ENCODE results near the gene ARHGEF17.
"Not testable (repeated sequence)": the region's sequence is repeated elsewhere in the genome, so short reads cannot be mapped to it uniquely, and the experiment has no call there.

The ARHGEF17 gene

GRCh38 chr11:73270016-73270854 is 37.8 kb upstream of the ARHGEF17 start:
- Mint-ChIP-seq H3K4me3 (no peak overlapping the region), H3K4me1 (peaks cover 36% of the 10 kb centered on the region), H3K27me3 (peaks cover 34% of the 10 kb centered on the region), H3K27ac (peak overlapping the region; percentile 68), H3K36me3 (no peaks in the 10 kb centered on the region), H3K9me3 (no peaks in the 10 kb centered on the region)
- ATAC-seq, result peak; percentile 56

DNA sequence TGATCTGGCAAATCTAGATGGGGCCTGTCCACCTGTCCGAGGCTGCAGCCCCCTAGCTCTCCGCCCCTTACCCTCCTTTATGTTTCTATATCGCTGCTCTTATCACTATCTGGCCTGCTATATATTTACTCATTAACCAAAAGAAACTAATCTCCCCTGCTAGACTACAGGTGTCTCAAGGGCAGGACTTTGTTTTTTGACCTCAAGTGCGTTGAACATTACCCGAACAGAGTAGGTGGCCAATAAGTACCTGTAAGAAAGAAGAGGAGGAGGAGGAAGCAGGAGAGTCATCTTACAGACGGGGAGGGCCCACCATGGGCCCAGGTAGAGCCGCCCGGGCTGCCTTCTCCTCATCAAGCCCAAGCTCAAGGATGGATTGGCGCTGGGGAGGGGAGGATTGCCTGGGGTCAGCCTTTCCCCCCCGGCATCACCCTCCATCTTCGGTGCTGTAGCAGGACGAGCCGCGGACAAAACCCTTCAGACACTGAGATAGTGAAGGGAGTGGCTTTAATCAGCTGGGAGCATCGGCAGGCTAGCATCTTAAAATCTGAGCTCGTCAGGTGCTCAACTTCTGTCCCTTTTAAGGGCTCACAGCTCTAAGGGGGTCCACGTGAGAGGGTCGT is 37.1 kb upstream of the ARHGEF17 start:
- H3K9me3 Mint-ChIP-seq, result no peaks in the 10 kb centered on the region
- H3K36me3 Mint-ChIP-seq, result no peaks in the 10 kb centered on the region
- H3K4me3 Mint-ChIP-seq, result no peak overlapping the region
- H3K4me1 Mint-ChIP-seq, result peaks cover 36% of the 10 kb centered on the region
- peaks cover 28% of the 10 kb centered on the region for H3K27me3 Mint-ChIP-seq
- no peak for ATAC-seq
- H3K27ac Mint-ChIP-seq, result peak overlapping the region; percentile 50

DNA sequence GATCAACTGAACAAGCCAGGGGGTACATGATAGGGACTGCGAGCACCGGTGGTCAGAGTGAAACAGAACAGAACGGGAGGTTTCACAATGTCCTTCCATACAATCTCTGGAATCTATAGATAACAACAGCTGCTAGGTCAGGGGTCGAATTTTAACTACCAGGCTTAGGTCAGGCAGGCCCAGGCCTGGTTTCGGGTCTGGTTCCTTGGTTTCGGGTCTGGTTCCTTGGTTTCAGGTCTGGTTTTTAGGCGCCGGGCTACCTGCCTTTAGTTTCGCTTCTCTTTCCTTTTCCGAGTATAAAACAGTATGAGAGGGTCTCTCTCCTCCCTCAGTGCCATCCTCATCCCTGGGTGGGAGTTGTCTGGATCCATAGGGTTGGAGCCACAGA is 36.6 kb upstream of the ARHGEF17 start:
- Mint-ChIP-seq H3K27me3 (peaks cover 23% of the 10 kb centered on the region), H3K4me1 (peaks cover 36% of the 10 kb centered on the region), H3K27ac (peak overlapping the region; percentile 50)
- H3K4me3 Mint-ChIP-seq, H3K9me3 Mint-ChIP-seq, H3K36me3 Mint-ChIP-seq: not testable (repeated sequence)
- ATAC-seq, result peak; percentile 17

DNA sequence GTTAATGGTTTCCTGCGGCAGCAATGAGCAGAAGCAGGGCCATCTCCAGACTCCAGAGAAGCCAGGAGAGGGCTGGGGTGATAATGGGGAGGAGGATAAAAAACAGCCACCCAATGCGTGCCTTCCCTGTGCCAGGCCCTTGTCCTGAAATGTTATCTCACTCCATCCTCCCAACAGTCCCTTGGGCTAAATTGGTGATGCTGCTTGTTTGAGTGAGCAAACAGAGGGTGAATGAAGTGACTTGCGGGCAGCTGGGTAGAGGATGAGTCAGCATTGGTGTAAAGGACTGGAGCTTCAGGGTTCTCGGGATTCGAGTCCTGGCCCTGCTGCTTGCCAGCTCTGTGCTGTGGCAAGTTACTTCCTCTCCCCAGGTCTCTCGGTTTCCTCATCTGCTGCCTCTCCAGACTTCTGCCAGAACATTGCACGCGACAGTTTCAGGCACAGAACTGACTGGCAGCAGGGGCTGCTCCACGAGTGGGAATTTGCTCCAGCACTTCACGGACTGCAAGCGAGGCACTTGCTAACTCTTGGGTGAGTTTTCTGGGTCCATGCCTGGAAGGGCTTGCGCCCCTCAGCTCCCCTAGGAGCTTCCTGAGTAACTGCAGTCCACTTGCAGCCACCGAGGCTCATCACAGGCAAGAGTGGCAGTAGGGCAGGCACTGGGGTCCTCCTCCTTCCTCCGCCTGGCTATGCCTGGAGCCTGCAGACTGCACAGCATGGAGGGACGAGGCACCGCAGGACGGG is 36.0 kb upstream of the ARHGEF17 start, which contains the start of gene P2RY6:
TSS of gene P2RY6 (plus strand) at position 403 of the 744 bp plus-strand sequence. CDS start 24,181 bp downstream, outside the sequence.
- H3K36me3 Mint-ChIP-seq, result no peaks in the 10 kb centered on the region
- ATAC-seq, result peak; percentile 65
- peak within 1 kb of the TSS; percentile 50 for H3K27ac Mint-ChIP-seq
- H3K9me3 Mint-ChIP-seq, result no peaks in the 10 kb centered on the region
- H3K27me3 Mint-ChIP-seq, result peaks cover 20% of the 10 kb centered on the region
- peaks cover 36% of the 10 kb centered on the region for H3K4me1 Mint-ChIP-seq
- no peak within 1 kb of the TSS for H3K4me3 Mint-ChIP-seq

- no peak overlapping the region for H3K4me3 Mint-ChIP-seq
These were observed 35.4 kb upstream of the ARHGEF17 start for GRCh38 chr11:73272680-73273038.

GRCh38 chr11:73273222-73273895 is 34.7 kb upstream of the ARHGEF17 start:
- ATAC-seq, result no peak
- H3K36me3 Mint-ChIP-seq, result no peaks in the 10 kb centered on the region
- no peak overlapping the region for H3K4me3 Mint-ChIP-seq
- no peaks in the 10 kb centered on the region for H3K9me3 Mint-ChIP-seq
- H3K4me1 Mint-ChIP-seq, result peaks cover 36% of the 10 kb centered on the region
- H3K27me3 Mint-ChIP-seq, result peaks cover 20% of the 10 kb centered on the region
- no peak overlapping the region for H3K27ac Mint-ChIP-seq

More at GRCh38 chr11:73272680-73273038, 35.4 kb upstream of the ARHGEF17 start:
- Mint-ChIP-seq H3K9me3 (no peaks in the 10 kb centered on the region), H3K27me3 (peaks cover 20% of the 10 kb centered on the region), H3K36me3 (no peaks in the 10 kb centered on the region), H3K27ac (no peak overlapping the region), H3K4me1 (peaks cover 36% of the 10 kb centered on the region)
- ATAC-seq, result no peak

GRCh38 chr11:73274191-73274590 is 33.9 kb upstream of the ARHGEF17 start:
- ATAC-seq, H3K36me3 Mint-ChIP-seq, H3K4me3 Mint-ChIP-seq, H3K9me3 Mint-ChIP-seq, H3K27ac Mint-ChIP-seq: not testable (repeated sequence)
- Mint-ChIP-seq H3K27me3 (peaks cover 20% of the 10 kb centered on the region), H3K4me1 (peaks cover 36% of the 10 kb centered on the region)

- H3K9me3 Mint-ChIP-seq, result no peaks in the 10 kb centered on the region
- no peaks in the 10 kb centered on the region for H3K36me3 Mint-ChIP-seq
- H3K4me3 Mint-ChIP-seq, result no peak overlapping the region
- ATAC-seq, result no peak
- no peak overlapping the region for H3K27ac Mint-ChIP-seq
- H3K4me1 Mint-ChIP-seq, result peaks cover 33% of the 10 kb centered on the region
- peaks cover 18% of the 10 kb centered on the region for H3K27me3 Mint-ChIP-seq
These were observed 33.2 kb upstream of the ARHGEF17 start for GRCh38 chr11:73274722-73275380.

DNA sequence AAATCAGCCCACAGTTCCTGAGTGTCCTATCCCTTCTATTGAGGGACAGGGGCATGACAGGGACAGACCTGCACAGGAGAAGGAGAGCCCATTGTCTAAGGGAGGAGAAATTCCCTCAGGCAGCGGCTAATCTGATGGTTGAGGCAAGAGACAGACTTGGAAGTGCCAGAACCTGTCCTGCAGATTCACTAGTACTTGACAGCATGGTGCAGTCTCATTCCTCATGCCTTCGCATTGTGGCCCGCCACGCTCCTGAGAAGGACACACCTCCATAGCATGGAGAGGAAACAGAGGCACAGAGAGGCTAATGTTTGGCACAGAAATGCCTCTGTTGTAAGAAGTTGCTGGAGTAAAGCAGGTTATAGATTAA is 32.7 kb upstream of the ARHGEF17 start:
- H3K4me1 Mint-ChIP-seq, result peaks cover 29% of the 10 kb centered on the region
- peaks cover 15% of the 10 kb centered on the region for H3K27me3 Mint-ChIP-seq

GRCh38 chr11:73277467-73277866 is 30.6 kb upstream of the ARHGEF17 start:
- ATAC-seq, result no peak
- H3K4me1 Mint-ChIP-seq, result peaks cover 23% of the 10 kb centered on the region
- H3K4me3 Mint-ChIP-seq, result no peak overlapping the region
- H3K9me3 Mint-ChIP-seq, result no peaks in the 10 kb centered on the region
- peaks cover 15% of the 10 kb centered on the region for H3K27me3 Mint-ChIP-seq
- no peak overlapping the region for H3K27ac Mint-ChIP-seq
- no peaks in the 10 kb centered on the region for H3K36me3 Mint-ChIP-seq

More for the DNA sequence above, 32.7 kb upstream of the ARHGEF17 start:
- Mint-ChIP-seq H3K36me3 (no peaks in the 10 kb centered on the region), H3K27ac (no peak overlapping the region), H3K4me3 (no peak overlapping the region), H3K9me3 (no peaks in the 10 kb centered on the region)
- no peak for ATAC-seq

GRCh38 chr11:73280626-73281025 is 27.4 kb upstream of the ARHGEF17 start:
- no peak for ATAC-seq
- peaks cover 16% of the 10 kb centered on the region for H3K4me1 Mint-ChIP-seq
- no peaks in the 10 kb centered on the region for H3K9me3 Mint-ChIP-seq
- H3K27ac Mint-ChIP-seq, result no peak overlapping the region
- H3K4me3 Mint-ChIP-seq, result no peak overlapping the region
- no peaks in the 10 kb centered on the region for H3K36me3 Mint-ChIP-seq
- H3K27me3 Mint-ChIP-seq, result no peaks in the 10 kb centered on the region

DNA sequence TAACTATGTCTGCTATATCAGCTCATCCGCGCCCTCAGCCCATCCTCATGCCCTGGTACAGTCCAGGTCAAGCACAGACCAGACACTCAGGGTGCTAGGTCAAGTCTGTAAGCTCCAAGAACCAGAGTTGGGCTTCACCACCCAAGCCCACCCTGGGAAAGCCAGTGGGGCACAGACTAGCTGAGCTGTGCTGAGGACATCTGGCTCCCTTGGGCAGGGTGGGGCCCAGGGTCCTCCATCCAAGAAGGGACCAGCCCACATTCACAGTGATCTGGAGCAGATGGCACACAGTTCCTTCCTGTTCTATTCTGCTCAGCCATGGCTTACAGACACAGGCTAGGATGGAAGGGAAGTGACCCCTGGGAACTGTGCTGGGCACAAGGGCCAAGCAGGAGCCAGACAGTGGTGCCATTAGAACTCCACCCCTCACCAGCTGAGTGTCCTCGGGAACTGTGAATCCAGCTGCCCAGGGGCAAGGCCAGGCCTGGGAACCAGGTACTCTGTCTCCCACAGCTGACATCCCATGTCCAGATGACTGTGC is 26.8 kb upstream of the ARHGEF17 start:
- no peak overlapping the region for H3K27ac Mint-ChIP-seq
- no peaks in the 10 kb centered on the region for H3K36me3 Mint-ChIP-seq
- ATAC-seq, result no peak
- H3K4me3 Mint-ChIP-seq, result no peak overlapping the region
- no peaks in the 10 kb centered on the region for H3K9me3 Mint-ChIP-seq
- H3K27me3 Mint-ChIP-seq, result no peaks in the 10 kb centered on the region
- H3K4me1 Mint-ChIP-seq, result peaks cover 16% of the 10 kb centered on the region

DNA sequence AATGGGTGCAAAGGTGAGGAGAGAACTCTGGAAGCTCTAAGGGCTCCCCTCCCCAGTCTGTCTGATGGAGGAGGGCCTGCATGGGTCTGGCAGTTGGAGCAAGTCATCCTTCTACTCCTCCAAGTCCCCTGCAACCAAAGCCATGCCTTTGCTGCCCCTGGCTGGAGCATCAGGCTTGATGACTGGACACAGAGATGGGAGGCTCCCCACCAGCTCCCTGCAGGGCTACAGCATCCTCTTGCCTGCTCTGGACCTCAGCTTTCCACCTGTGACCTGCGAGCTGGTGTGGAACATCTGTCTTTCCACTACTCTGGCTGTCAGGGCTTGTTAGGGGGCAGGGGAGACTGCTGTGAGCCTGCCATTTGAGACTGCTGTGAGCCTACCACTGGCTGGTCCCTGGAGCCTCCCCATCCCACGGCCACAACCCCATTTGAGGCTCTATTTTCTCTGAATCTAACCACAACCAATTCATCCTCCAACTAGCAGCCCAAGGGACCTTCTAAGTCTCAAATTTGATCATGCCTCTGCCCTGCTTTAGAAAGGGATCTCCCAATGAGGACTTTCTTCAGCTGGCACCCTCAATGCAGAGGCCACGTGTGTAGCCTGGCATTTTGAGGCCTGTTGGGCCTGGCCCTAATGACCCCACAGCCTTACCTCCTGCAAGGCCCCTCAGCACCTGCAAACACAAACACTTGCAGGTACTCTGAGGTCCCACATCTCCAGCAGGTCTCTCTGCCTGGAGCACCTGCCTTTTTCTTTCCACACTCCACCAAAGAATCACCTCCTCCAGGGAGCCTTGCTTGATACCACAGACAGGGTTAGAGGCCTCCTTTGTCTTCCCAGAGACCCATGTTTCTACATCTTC is 26.0 kb upstream of the ARHGEF17 start:
- peak; percentile 60 for ATAC-seq
- Mint-ChIP-seq H3K27ac (peak overlapping the region; percentile 12), H3K9me3 (no peaks in the 10 kb centered on the region), H3K27me3 (no peaks in the 10 kb centered on the region), H3K4me1 (peaks cover 19% of the 10 kb centered on the region), H3K4me3 (no peak overlapping the region), H3K36me3 (no peaks in the 10 kb centered on the region)
